Transverse colon (tissue), 4 donors: ENCODE results near the gene LORICRIN. TPM values are rescaled to one million over a fixed set of nuclear protein-coding genes. Genes with fewer than 3 reads are reported as not detected.

Source experiments
- DNase-seq: peaks from one replicate; pipeline ENCODE4 v3.0.0-alpha.2; 2019
- H3K27ac ChIP-seq, 4 donors: fragments of 200-600 bp; sonication (generic); 2 replicates each; pipeline ENCODE4 v1.5.1; 2016 to 2018; ENCODE audit warnings: inconsistent platforms in 4 of 4
- H3K27me3 ChIP-seq: fragments of 200-600 bp; sonication (generic); 2 replicates; pipeline ENCODE4 v1.5.1; 2017; ENCODE audit warnings: inconsistent platforms
- H3K36me3 ChIP-seq, 4 donors: fragments of 200-600 bp; sonication (generic); 2 replicates each; pipeline ENCODE4 v1.5.1; 2017 to 2019; ENCODE audit warnings: inconsistent platforms in 4 of 4
- H3K4me1 ChIP-seq, 4 donors: fragments of 200-600 bp; sonication (generic); 2 replicates each; pipeline ENCODE4 v1.5.1; 2017 to 2020; ENCODE audit warnings: inconsistent platforms in 4 of 4
- H3K4me3 ChIP-seq, 4 donors: fragments of 200-600 bp; sonication (generic); 1 replicate in 1 of 4; 2 replicates in 3 of 4; pipeline versions ENCODE4 v1.5.1 to v1.6.1; 2017 to 2019; ENCODE audit warnings: inconsistent platforms in 4 of 4
- H3K9me3 ChIP-seq, 2 donors: fragments of 200-600 bp; sonication (generic); 2 replicates each; pipeline ENCODE4 v1.5.1; 2017 to 2019; ENCODE audit warnings: inconsistent platforms in 2 of 2
- CTCF ChIP-seq, 5 experiments: fragments of 200-600 bp in 3 of 5; fragments of 450-650 bp in 2 of 5; sonication (generic) in 3 of 5; IDR thresholded peaks; 1 replicate in 2 of 5; 2 replicates in 3 of 5; pipeline ENCODE4 v1.5.1; 2016 to 2017; ENCODE audit warnings: antibody characterized with exemption in 5 of 5, inconsistent platforms in 3 of 5, mild to moderate bottlenecking in 2 of 5, moderate library complexity in 1 of 5
- EP300 ChIP-seq: sonication (generic); formaldehyde crosslinking; IDR thresholded peaks from one replicate; pipeline ENCODE4 v1.6.1; 2017; ENCODE audit warnings: antibody characterized with exemption, low read depth
- POLR2A ChIP-seq: fragments of 450-650 bp; IDR thresholded peaks from one replicate; pipeline ENCODE4 v1.6.1; 2016; ENCODE audit warnings: antibody characterized with exemption, mild to moderate bottlenecking, moderate library complexity
- POLR2AphosphoS5 ChIP-seq, 3 donors: sonication (generic); formaldehyde crosslinking; IDR thresholded peaks; one replicate each; pipeline ENCODE4 v1.6.1; 2016; ENCODE audit warnings: antibody characterized with exemption in 3 of 3
- WGBS, 2 donors: methylation state at CpG; one replicate each; pipeline ENCODE4 v1.1.5; 2018; ENCODE audit warnings: low coverage in 1 of 2; 5-methylcytosine and 5-hydroxymethylcytosine counted together
- in situ Hi-C, 4 donors: fragments of 200-750 bp; cut with MboI; loops; one replicate each; pipeline versions ENCODE4 v1.15.0 to v1.15.1; 2017; ENCODE audit warnings: low sequenced_read_pairs in 3 of 4, low pct_ligation_motif_present in 1 of 4, low pct_unique_long_range_greater_than_20kb in 1 of 4
- intact Hi-C: fragments of 100-400 bp; cut with DNase I; formaldehyde crosslinking; loops from one replicate; pipeline ENCODE4 v1.15.1; 2023; ENCODE audit warnings: low total_unique reads
- total RNA-seq, 4 donors: library from RNA; depleted of rRNA; stranded (reverse); fragments of >200 nt; gene quantifications; one replicate each; pipeline ENCODE4 v1.1.0, GENCODE V29; 2016

Gene LORICRIN
- total RNA-seq, result not detected

GRCh38 chr1:153259387-153259786 lies at the start of gene LORICRIN:
Gene LORICRIN (plus strand): TSS chr1:153259687. CDS start chr1:153260950, 1,263 bp downstream.
- peaks cover 60% of the 10 kb centered on the region for H3K27me3 ChIP-seq
- WGBS, 2 donors, result 78% methylated on average over 3 of the region's 3 CpGs; no CpG with 5 or more reads in 1 of the 2 donors
- DNase-seq, result no peak
- H3K27ac ChIP-seq, result no peak within 1 kb of the TSS
- intact Hi-C loops, result no loop called here
- H3K9me3 ChIP-seq, result no peaks in the 10 kb centered on the region
- H3K36me3 ChIP-seq, result no peaks in the 10 kb centered on the region
- H3K4me3 ChIP-seq, result no peak within 1 kb of the TSS
- TF ChIP-seq POLR2A (no peak), POLR2AphosphoS5 (IDR thresholded peaks at IDR 0.05) (no peak), CTCF (IDR thresholded peaks at IDR 0.05) (no peak), EP300 (no peak)
- peaks cover 0 to 19% (median 9%) of the 10 kb centered on the region in 4 donors for H3K4me1 ChIP-seq
- in situ Hi-C loops, result no loop called here

- Histone ChIP-seq H3K27ac (no peak overlapping the region), H3K27me3 (no peaks in the 10 kb centered on the region), H3K36me3 (no peaks in the 10 kb centered on the region), H3K4me1 (no peaks in the 10 kb centered on the region), H3K4me3 (no peak overlapping the region), H3K9me3 (no peaks in the 10 kb centered on the region)
- in situ Hi-C loops (loop anchor here in 1 of 4 donors (25.0 kb wide), 1 partner anchor 348 kb away; the partner anchor contains the start of gene LCE7A), intact Hi-C loops (no loop called here)
- 66% methylated on average over 7 of the region's 7 CpGs; no CpG with 5 or more reads in 1 of the 2 donors for WGBS, 2 donors
- TF ChIP-seq CTCF (IDR thresholded peaks at IDR 0.05) (no peak), EP300 (no peak), POLR2A (no peak), POLR2AphosphoS5 (IDR thresholded peaks at IDR 0.05) (no peak)
- no peak for DNase-seq
These were observed 49.3 kb upstream of the LORICRIN start for GRCh38 chr1:153210206-153210605.

- no peak for DNase-seq
- H3K36me3 ChIP-seq, result no peaks in the 10 kb centered on the region
- no peaks in the 10 kb centered on the region for H3K27me3 ChIP-seq
- H3K4me1 ChIP-seq, result no peaks in the 10 kb centered on the region
- in situ Hi-C loops (loop anchor here in 1 of 4 donors (25.0 kb wide), 1 partner anchor 350 kb away; the partner anchor contains the start of gene LCE7A), intact Hi-C loops (no loop called here)
- H3K9me3 ChIP-seq, result no peaks in the 10 kb centered on the region
- WGBS, 2 donors, result 40% methylated on average over 5 of the region's 5 CpGs; no CpG with 5 or more reads in 1 of the 2 donors
- no peak overlapping the region for H3K4me3 ChIP-seq
- H3K27ac ChIP-seq, result no peak overlapping the region
- TF ChIP-seq EP300 (no peak), CTCF (IDR thresholded peaks at IDR 0.05) (no peak), POLR2A (no peak), POLR2AphosphoS5 (IDR thresholded peaks at IDR 0.05) (no peak)
These were observed 47.3 kb upstream of the LORICRIN start for GRCh38 chr1:153212201-153212600.

GRCh38 chr1:153213519-153213918 lies 46.0 kb upstream of the LORICRIN start:
- H3K27me3 ChIP-seq, result no peaks in the 10 kb centered on the region
- intact Hi-C loops, result no loop called here
- WGBS, 2 donors, result 87% methylated on average over 4 of the region's 4 CpGs; no CpG with 5 or more reads in 1 of the 2 donors
- in situ Hi-C loops, result loop anchor here in 1 of 4 donors (25.0 kb wide), 1 partner anchor 351 kb away; the partner anchor contains the start of gene LCE7A
- no peaks in the 10 kb centered on the region for H3K36me3 ChIP-seq
- no peaks in the 10 kb centered on the region for H3K9me3 ChIP-seq
- H3K4me3 ChIP-seq, result no peak overlapping the region
- no peak for DNase-seq
- TF ChIP-seq POLR2AphosphoS5 (IDR thresholded peaks at IDR 0.05) (no peak), EP300 (no peak), POLR2A (no peak), CTCF (IDR thresholded peaks at IDR 0.05) (no peak)
- no peaks in the 10 kb centered on the region for H3K4me1 ChIP-seq
- no peak overlapping the region for H3K27ac ChIP-seq
